HepG2 (cell line): Measurements from ENCODE around the gene CAMK2N2. TPM values are rescaled to one million over a fixed set of nuclear protein-coding genes. Genes with fewer than 3 reads are reported as not detected.

Source experiments
- ASH2L ChIP-seq: fragments of 300-600, 200-600 bp; sonication (generic); IDR thresholded peaks from 2 replicates; pipeline ENCODE4 v1.7.0; 2017; ENCODE audit warnings: low read depth, mild to moderate bottlenecking, moderate library complexity, mixed read lengths, low read length; ENCODE audit not compliant: insufficient read length
- FOXM1 ChIP-seq: sonication (generic); formaldehyde crosslinking; IDR thresholded peaks from 2 replicates; pipeline ENCODE4 v1.5.0; 2020; ENCODE audit warnings: missing genetic modification reagents
- HNRNPL ChIP-seq: fragments of 200-400 bp; formaldehyde crosslinking; IDR thresholded peaks from 2 replicates; pipeline ENCODE4 v1.6.1; 2017; ENCODE audit warnings: mild to moderate bottlenecking, low read depth, low read length
- HOXA3 ChIP-seq: sonication (generic); formaldehyde crosslinking; IDR thresholded peaks from 2 replicates; pipeline ENCODE4 v1.5.0; 2020; ENCODE audit warnings: missing genetic modification reagents
- PBX3 ChIP-seq: sonication (generic); formaldehyde crosslinking; IDR thresholded peaks from 2 replicates; pipeline ENCODE4 v1.8.1; 2023; ENCODE audit warnings: missing genetic modification reagents, inconsistent platforms, borderline replicate concordance
- SAFB2 ChIP-seq: sonication (generic); formaldehyde crosslinking; IDR thresholded peaks from 2 replicates; pipeline ENCODE4 v1.5.1; 2020; ENCODE audit warnings: missing genetic modification reagents, low read depth, mild to moderate bottlenecking, borderline replicate concordance
- SALL2 ChIP-seq: sonication (generic); formaldehyde crosslinking; IDR thresholded peaks from 2 replicates; pipeline ENCODE4 v1.8.1; 2023; ENCODE audit warnings: mild to moderate bottlenecking, missing genetic modification reagents, inconsistent platforms
- ZNF263 ChIP-seq: sonication (generic); formaldehyde crosslinking; IDR thresholded peaks from 2 replicates; pipeline ENCODE4 v1.4.0; 2020; ENCODE audit warnings: missing genetic modification reagents
- ZNF414 ChIP-seq: sonication (generic); formaldehyde crosslinking; IDR thresholded peaks from 2 replicates; pipeline ENCODE4 v1.5.0; 2020; ENCODE audit warnings: missing genetic modification reagents
- ZNF747 ChIP-seq: sonication (generic); formaldehyde crosslinking; IDR thresholded peaks from 2 replicates; pipeline ENCODE4 v1.8.1; 2023; ENCODE audit warnings: missing genetic modification reagents, mild to moderate bottlenecking, borderline replicate concordance
- ZNF776 ChIP-seq: sonication (generic); formaldehyde crosslinking; IDR thresholded peaks from 2 replicates; pipeline ENCODE4 v1.4.0; 2020; ENCODE audit warnings: mild to moderate bottlenecking, missing genetic modification reagents
- ZSCAN22 ChIP-seq: sonication (generic); formaldehyde crosslinking; IDR thresholded peaks from 2 replicates; pipeline ENCODE4 v1.4.0; 2020; ENCODE audit warnings: mild to moderate bottlenecking, missing genetic modification reagents
- ZSCAN25 ChIP-seq: sonication (generic); formaldehyde crosslinking; IDR thresholded peaks from 2 replicates; pipeline ENCODE4 v1.8.0; 2022; ENCODE audit warnings: mild to moderate bottlenecking, missing genetic modification reagents
- polyA plus RNA-seq, 8 experiments: library from polyadenylated mRNA; depleted of rRNA in 3 of 8; stranded (reverse) in 7 of 8; unstranded in 1 of 8; fragments of >200 nt; fragmentation: Illumina TruSeq in 4 of 8; extraction: Trizol in 4 of 8; gene quantifications; 2 replicates each; pipeline versions ENCODE4 v1.2.1 to v1.2.3, GENCODE V29; 2011 to 2016; ENCODE audit warnings: low read depth in 4 of 8, missing spikeins in 1 of 8, mixed read lengths in 1 of 8; ENCODE audit not compliant: insufficient read depth in 1 of 8
- total RNA-seq, 5 experiments: library from RNA; depleted of rRNA; stranded (reverse); fragments of >200 nt; fragmentation: Illumina TruSeq; extraction: Trizol; gene quantifications; 2 replicates each; pipeline ENCODE4 v1.2.3, GENCODE V29; 2016; ENCODE audit warnings: low read depth in 1 of 5
- TF ChIP-seq, protein P1 (sequence below): sonication (generic); formaldehyde crosslinking; IDR thresholded peaks from 2 replicates; pipeline ENCODE4 v1.4.0; 2020; ENCODE audit warnings: missing genetic modification reagents
- TF ChIP-seq, protein P2 (sequence below): sonication (generic); formaldehyde crosslinking; IDR thresholded peaks from 2 replicates; pipeline ENCODE4 v1.4.0; 2020; ENCODE audit warnings: missing genetic modification reagents, borderline replicate concordance
- TF ChIP-seq, protein P3 (sequence below): sonication (generic); formaldehyde crosslinking; IDR thresholded peaks from 2 replicates; pipeline ENCODE4 v1.5.0; 2020; ENCODE audit warnings: mild to moderate bottlenecking, missing genetic modification reagents, borderline replicate concordance

The CAMK2N2 gene
- total and polyA plus RNA-seq, 2 of the 13 experiments (the other 11 are each of a cell fraction or from before 2014, with no cell fraction given): 0.12 to 0.27 TPM

GRCh38 chr3:184298759-184299487 lies 37.6 kb upstream of the CAMK2N2 start, which contains the start of gene PSMD2 (continued):
- TF ChIP-seq SALL2 (CRISPR knock-in tag): peak; percentile 83; the same call in 1 of the 2 replicates
- no peak for TF ChIP-seq ZNF776
- TF ChIP-seq PBX3 (CRISPR knock-in tag): no peak
- no peak for TF ChIP-seq FOXM1
- TF ChIP-seq HNRNPL: no peak
- TF ChIP-seq ASH2L: peak; percentile 63
- TF ChIP-seq, protein P1, sequence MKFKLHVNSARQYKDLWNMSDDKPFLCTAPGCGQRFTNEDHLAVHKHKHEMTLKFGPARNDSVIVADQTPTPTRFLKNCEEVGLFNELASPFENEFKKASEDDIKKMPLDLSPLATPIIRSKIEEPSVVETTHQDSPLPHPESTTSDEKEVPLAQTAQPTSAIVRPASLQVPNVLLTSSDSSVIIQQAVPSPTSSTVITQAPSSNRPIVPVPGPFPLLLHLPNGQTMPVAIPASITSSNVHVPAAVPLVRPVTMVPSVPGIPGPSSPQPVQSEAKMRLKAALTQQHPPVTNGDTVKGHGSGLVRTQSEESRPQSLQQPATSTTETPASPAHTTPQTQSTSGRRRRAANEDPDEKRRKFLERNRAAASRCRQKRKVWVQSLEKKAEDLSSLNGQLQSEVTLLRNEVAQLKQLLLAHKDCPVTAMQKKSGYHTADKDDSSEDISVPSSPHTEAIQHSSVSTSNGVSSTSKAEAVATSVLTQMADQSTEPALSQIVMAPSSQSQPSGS (CRISPR knock-in tag): no peak
- TF ChIP-seq ZNF747 (CRISPR knock-in tag): no peak
- TF ChIP-seq ZNF263 (CRISPR knock-in tag): 0 out of 2 replicates have a peak, but pooled peaks have one; percentile 16
- no peak for TF ChIP-seq ZSCAN25 (CRISPR knock-in tag)
- TF ChIP-seq, protein P2, sequence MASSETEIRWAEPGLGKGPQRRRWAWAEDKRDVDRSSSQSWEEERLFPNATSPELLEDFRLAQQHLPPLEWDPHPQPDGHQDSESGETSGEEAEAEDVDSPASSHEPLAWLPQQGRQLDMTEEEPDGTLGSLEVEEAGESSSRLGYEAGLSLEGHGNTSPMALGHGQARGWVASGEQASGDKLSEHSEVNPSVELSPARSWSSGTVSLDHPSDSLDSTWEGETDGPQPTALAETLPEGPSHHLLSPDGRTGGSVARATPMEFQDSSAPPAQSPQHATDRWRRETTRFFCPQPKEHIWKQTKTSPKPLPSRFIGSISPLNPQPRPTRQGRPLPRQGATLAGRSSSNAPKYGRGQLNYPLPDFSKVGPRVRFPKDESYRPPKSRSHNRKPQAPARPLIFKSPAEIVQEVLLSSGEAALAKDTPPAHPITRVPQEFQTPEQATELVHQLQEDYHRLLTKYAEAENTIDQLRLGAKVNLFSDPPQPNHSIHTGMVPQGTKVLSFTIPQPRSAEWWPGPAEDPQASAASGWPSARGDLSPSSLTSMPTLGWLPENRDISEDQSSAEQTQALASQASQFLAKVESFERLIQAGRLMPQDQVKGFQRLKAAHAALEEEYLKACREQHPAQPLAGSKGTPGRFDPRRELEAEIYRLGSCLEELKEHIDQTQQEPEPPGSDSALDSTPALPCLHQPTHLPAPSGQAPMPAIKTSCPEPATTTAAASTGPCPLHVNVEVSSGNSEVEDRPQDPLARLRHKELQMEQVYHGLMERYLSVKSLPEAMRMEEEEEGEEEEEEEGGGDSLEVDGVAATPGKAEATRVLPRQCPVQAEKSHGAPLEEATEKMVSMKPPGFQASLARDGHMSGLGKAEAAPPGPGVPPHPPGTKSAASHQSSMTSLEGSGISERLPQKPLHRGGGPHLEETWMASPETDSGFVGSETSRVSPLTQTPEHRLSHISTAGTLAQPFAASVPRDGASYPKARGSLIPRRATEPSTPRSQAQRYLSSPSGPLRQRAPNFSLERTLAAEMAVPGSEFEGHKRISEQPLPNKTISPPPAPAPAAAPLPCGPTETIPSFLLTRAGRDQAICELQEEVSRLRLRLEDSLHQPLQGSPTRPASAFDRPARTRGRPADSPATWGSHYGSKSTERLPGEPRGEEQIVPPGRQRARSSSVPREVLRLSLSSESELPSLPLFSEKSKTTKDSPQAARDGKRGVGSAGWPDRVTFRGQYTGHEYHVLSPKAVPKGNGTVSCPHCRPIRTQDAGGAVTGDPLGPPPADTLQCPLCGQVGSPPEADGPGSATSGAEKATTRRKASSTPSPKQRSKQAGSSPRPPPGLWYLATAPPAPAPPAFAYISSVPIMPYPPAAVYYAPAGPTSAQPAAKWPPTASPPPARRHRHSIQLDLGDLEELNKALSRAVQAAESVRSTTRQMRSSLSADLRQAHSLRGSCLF (CRISPR knock-in tag): no peak
- no peak for TF ChIP-seq ZNF414 (CRISPR knock-in tag)
- TF ChIP-seq, protein P3, sequence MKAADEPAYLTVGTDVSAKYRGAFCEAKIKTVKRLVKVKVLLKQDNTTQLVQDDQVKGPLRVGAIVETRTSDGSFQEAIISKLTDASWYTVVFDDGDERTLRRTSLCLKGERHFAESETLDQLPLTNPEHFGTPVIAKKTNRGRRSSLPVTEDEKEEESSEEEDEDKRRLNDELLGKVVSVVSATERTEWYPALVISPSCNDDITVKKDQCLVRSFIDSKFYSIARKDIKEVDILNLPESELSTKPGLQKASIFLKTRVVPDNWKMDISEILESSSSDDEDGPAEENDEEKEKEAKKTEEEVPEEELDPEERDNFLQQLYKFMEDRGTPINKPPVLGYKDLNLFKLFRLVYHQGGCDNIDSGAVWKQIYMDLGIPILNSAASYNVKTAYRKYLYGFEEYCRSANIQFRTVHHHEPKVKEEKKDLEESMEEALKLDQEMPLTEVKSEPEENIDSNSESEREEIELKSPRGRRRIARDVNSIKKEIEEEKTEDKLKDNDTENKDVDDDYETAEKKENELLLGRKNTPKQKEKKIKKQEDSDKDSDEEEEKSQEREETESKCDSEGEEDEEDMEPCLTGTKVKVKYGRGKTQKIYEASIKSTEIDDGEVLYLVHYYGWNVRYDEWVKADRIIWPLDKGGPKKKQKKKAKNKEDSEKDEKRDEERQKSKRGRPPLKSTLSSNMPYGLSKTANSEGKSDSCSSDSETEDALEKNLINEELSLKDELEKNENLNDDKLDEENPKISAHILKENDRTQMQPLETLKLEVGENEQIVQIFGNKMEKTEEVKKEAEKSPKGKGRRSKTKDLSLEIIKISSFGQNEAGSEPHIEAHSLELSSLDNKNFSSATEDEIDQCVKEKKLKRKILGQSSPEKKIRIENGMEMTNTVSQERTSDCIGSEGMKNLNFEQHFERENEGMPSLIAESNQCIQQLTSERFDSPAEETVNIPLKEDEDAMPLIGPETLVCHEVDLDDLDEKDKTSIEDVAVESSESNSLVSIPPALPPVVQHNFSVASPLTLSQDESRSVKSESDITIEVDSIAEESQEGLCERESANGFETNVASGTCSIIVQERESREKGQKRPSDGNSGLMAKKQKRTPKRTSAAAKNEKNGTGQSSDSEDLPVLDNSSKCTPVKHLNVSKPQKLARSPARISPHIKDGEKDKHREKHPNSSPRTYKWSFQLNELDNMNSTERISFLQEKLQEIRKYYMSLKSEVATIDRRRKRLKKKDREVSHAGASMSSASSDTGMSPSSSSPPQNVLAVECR (CRISPR knock-in tag): peak; percentile 88; the same call in 1 of the 2 replicates
- no peak for TF ChIP-seq ZSCAN22 (CRISPR knock-in tag)
- TF ChIP-seq SAFB2 (CRISPR knock-in tag): no peak
- peak; percentile 47; the same call in 1 of the 2 replicates for TF ChIP-seq HOXA3 (CRISPR knock-in tag)
